Lower lobe of right lung (tissue), 2 donors: ENCODE measurements around the gene BTNL3. TPM values are rescaled to one million over a fixed set of nuclear protein-coding genes. Genes with fewer than 3 reads are reported as not detected.

Experiments used
- ATAC-seq, 2 donors: fragments of 200-7000 bp; cut with Tn5 transposase; one replicate each; pipeline ENCODE4 v1.9.1; 2020 to 2022; ENCODE audit warnings: mild to moderate bottlenecking in 2 of 2, moderate library complexity in 2 of 2
- DNase-seq: peaks from one replicate; pipeline ENCODE4 v3.0.0-alpha.2; 2020
- H3K27ac ChIP-seq: fragments of 200-600 bp; one replicate; pipeline ENCODE4 v1.8.0; 2022
- H3K27me3 ChIP-seq: fragments of 200-600 bp; one replicate; pipeline ENCODE4 v1.8.0; 2022; ENCODE audit warnings: low read depth
- H3K36me3 ChIP-seq: fragments of 200-600 bp; one replicate; pipeline ENCODE4 v1.8.0; 2022; ENCODE audit warnings: mild to moderate bottlenecking
- H3K4me1 ChIP-seq: fragments of 200-600 bp; one replicate; pipeline ENCODE4 v1.8.0; 2022
- H3K4me3 ChIP-seq: fragments of 200-600 bp; one replicate; pipeline ENCODE4 v1.8.0; 2022; ENCODE audit warnings: mild to moderate bottlenecking
- H3K9me3 ChIP-seq: fragments of 200-600 bp; one replicate; pipeline ENCODE4 v1.8.0; 2022
- CTCF ChIP-seq: fragments of 200-600 bp; IDR thresholded peaks from one replicate; pipeline ENCODE4 v1.8.0; 2022; ENCODE audit warnings: antibody characterized with exemption, mild to moderate bottlenecking
- intact Hi-C: fragments of 100-400 bp; cut with DNase I; formaldehyde crosslinking; loops from one replicate; pipeline ENCODE4 v1.11.0; 2022
- total RNA-seq: library from RNA; stranded (reverse); fragmentation: NEBNext Ultra II Directional; extraction: Animal tissue kit (Norgen Biotek cat#: 25700); gene quantifications from one replicate; pipeline ENCODE4 v1.2.1, GENCODE V29; 2021
- donor health status: DM: no; HTN: yes; CAD: no; lungs with severe emphysema.

BTNL3 gene
- total RNA-seq, 1 donor from 2014 or later: not detected

GRCh38 chr5:181051841-181052671 is 63.4 kb downstream of the BTNL3 start:
- peaks cover 31% of the 10 kb centered on the region for H3K4me1 ChIP-seq
- H3K27ac ChIP-seq: peak overlapping the region; percentile 49
- peaks cover 89% of the 10 kb centered on the region for H3K27me3 ChIP-seq
- DNase-seq (no peak), ATAC-seq (no peak)
- intact Hi-C loops: no loop called here
- H3K4me3 ChIP-seq: peak overlapping the region; percentile 62
- no peaks in the 10 kb centered on the region for H3K36me3 ChIP-seq
- H3K9me3 ChIP-seq: no peaks in the 10 kb centered on the region
- TF ChIP-seq CTCF: no peak

- peak overlapping the region; percentile 80 for H3K27ac ChIP-seq
- H3K4me3 ChIP-seq: peak overlapping the region; percentile 62
- peak; percentile 29 to 63 for ATAC-seq
- H3K9me3 ChIP-seq: no peaks in the 10 kb centered on the region
- no peak for TF ChIP-seq CTCF
- H3K36me3 ChIP-seq: no peaks in the 10 kb centered on the region
- DNase-seq: no peak
- intact Hi-C loops: no loop called here
- H3K4me1 ChIP-seq: peaks cover 31% of the 10 kb centered on the region
- H3K27me3 ChIP-seq: peaks cover 86% of the 10 kb centered on the region
Observed at GRCh38 chr5:181052672-181053487, 64.2 kb downstream of the BTNL3 start.

- H3K4me1 ChIP-seq: peaks cover 31% of the 10 kb centered on the region
- DNase-seq (no peak), ATAC-seq (peak; percentile 40 to 46)
- intact Hi-C loops: no loop called here
- peaks cover 86% of the 10 kb centered on the region for H3K27me3 ChIP-seq
- H3K27ac ChIP-seq: peak overlapping the region; percentile 80
- H3K4me3 ChIP-seq: peak overlapping the region; percentile 62
- TF ChIP-seq CTCF: no peak
- H3K36me3 ChIP-seq: no peaks in the 10 kb centered on the region
- H3K9me3 ChIP-seq: no peaks in the 10 kb centered on the region
Observed at GRCh38 chr5:181053488-181054121, 65.0 kb downstream of the BTNL3 start.

- Histone ChIP-seq H3K27ac (peak overlapping the region; percentile 80), H3K4me3 (peak overlapping the region; percentile 62), H3K27me3 (peaks cover 88% of the 10 kb centered on the region)
Observed at GRCh38 chr5:181054138-181054537, 65.5 kb downstream of the BTNL3 start.

More at GRCh38 chr5:181054138-181054537, 65.5 kb downstream of the BTNL3 start:
- no peaks in the 10 kb centered on the region for H3K9me3 ChIP-seq
- no peak for DNase-seq
- no peaks in the 10 kb centered on the region for H3K36me3 ChIP-seq
- TF ChIP-seq CTCF: no peak
- peak in 1 of 2 donors; percentile 4 for ATAC-seq
- peaks cover 31% of the 10 kb centered on the region for H3K4me1 ChIP-seq
- intact Hi-C loops: no loop called here
